Stimulated activated CD8-positive, alpha-beta memory T cell treated with anti-CD3 and anti-CD28 coated beads, Interleukin-4, amount 100 ng/mL, for 4 hours (primary cell): Measurements from ENCODE around the gene PPM1G.
"Not testable (repeated sequence)": the region's sequence is repeated elsewhere in the genome, so short reads cannot be mapped to it uniquely, and the experiment has no call there.

Experiments used
- DNase-seq, 2 donors: peaks; one replicate each; pipeline ENCODE4 v3.0.0-alpha.2; 2020; ENCODE audit warnings: low read depth in 2 of 2, low spot score in 1 of 2

PPM1G gene

DNA sequence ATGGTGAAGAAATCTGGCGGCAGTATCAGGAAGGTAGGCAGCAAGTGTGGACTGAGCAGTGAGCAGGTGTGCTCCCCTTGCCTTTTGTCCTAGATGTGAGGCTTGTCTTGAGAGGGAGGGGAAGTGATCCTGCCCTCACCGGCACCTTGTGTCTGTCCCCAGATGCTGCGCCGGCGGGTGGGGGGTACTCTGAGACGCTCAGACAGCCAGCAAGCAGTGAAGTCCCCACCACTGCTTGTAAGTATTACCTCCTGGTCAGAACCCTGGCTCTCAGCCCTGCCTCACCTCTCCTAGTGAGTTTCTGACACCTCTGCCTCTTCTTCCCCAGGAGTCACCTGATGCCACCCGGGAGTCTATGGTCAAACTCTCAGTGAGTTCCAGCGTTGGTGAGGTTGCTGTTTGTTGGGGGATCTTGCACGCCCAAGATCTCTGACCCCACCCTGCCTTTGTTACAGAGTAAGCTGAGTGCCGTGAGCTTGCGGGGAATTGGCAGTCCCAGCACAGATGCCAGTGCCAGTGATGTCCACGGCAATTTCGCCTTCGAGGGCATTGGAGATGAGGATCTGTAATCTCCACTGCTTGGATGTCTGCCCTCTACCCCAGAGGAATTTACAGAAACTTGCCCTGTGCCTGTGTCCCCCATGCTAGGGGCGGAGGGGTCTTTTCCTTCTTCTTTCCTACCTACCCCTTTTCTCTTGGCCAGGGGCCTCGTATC lies 33.1 kb downstream of the PPM1G start:
- DNase-seq = no peak

DNA sequence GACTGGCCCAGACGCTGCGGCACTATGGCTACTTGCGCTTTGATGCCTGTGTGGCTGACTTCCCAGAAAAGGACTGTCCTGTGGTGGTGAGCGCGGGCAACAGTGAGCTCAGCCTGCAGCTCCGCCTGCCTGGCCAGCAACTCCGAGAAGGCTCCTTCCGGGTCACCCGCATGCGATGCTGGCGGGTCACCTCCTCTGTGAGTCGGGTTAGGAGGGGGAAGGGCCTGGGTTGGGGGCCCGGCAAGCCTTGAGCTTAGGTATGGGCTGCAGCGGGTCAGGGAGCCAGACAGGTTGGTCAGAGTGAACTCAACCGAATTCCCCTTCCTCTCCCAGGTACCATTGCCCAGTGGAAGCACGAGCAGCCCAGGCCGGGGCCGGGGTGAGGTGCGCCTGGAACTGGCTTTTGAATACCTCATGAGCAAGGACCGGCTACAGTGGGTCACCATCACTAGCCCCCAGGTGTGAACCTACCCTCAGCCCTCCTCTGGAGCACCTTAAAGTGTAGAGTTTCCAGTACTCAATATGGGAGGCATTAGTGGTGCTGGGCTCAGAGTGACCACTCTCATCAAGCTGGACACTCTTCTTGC lies 33.8 kb downstream of the PPM1G start:
- no peak for DNase-seq

GRCh38 chr2:27373567-27373966 lies 35.8 kb downstream of the PPM1G start:
- no peak for DNase-seq

- no peak for DNase-seq
Measured at GRCh38 chr2:27372937-27373336, 36.5 kb downstream of the PPM1G start.

GRCh38 chr2:27370816-27371620 lies 38.4 kb downstream of the PPM1G start:
- no peak for DNase-seq

GRCh38 chr2:27370026-27370815 lies 39.2 kb downstream of the PPM1G start, which contains the start of the genes EIF2B4 and SNX17:
EIF2B4 (minus strand) TSS chr2:27370338; CDS start chr2:27370314, 24 bp downstream.
SNX17 (plus strand) TSS chr2:27370616; CDS start chr2:27370744, 128 bp downstream.
- DNase-seq = peak; percentile 96 to 100

GRCh38 chr2:27369471-27370025 lies 39.8 kb downstream of the PPM1G start:
- DNase-seq = no peak

- no peak for DNase-seq
Measured at GRCh38 chr2:27363933-27364332, 45.5 kb downstream of the PPM1G start.

DNA sequence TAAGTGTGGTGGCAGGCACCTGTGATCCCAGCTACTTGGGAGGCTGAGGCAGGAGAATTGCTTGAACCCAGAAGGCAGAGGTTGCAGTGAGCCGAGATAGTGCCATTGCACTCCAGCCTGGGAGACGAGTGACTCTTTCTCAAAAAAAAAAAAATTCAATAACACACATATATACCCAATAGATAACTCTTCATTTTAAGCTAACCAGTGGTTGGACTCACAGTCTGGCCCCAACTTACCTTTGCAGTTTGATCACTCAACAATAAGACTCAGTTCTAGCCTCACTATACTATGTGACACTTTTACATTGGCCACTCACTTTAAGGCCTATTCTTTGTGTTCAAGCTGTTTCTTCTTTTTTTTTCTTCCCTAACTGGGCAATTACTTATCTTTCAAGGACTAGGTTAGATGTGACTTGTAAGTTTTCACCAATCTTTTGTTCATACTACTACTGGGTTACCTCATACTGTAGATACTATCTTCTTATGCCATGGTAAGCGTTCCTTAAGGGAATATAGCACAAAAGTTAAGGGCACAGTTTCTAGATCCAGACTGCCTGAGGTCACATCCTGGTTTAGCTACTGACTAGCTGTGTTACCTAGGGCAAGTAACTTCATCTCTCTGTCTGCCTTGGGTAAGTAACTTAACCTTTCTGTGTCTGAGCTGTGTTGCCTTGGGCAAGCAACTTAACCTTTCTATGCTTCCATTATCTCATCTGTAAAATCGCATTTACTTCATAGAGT lies 46.5 kb downstream of the PPM1G start:
- DNase-seq = no peak

GRCh38 chr2:27356382-27357181 lies 52.8 kb downstream of the PPM1G start, which contains the start of gene GTF3C2:
GTF3C2 (minus strand) TSS chr2:27356764; CDS start chr2:27343554, 13,210 bp downstream.
- DNase-seq = peak; percentile 88 to 89

DNA sequence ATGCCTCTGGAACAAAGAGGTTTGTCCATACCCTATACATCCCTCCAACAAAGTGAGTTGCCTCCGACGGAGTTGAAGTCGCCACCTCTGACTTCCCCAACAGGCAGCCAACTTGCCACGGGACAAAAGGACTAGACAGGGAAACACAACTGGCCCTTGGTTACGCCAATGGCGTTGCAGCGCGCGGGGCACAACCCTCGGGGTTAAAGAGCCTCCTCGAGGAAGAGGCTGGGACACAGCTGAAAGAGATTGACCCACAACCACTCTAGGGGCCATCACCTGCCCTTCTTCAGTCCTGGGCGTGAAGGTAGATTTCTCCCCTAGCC lies 53.4 kb downstream of the PPM1G start:
- DNase-seq = no peak

DNA sequence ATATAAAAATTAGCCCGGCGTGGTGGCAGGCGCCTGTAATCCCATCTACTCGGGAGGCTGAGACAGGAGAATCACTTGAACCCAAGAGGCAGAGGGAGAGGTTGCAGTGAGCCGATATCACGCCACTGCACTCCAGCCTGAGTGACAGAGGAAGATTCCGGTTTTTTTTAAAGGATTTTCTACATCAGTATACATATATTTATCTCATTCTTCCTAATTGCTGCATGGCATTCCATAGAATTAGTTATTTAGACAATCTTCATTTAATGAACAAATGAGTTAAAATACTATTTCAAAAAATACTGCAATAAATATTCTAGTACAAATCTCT lies 54.8 kb downstream of the PPM1G start:
- no peak for DNase-seq

DNA sequence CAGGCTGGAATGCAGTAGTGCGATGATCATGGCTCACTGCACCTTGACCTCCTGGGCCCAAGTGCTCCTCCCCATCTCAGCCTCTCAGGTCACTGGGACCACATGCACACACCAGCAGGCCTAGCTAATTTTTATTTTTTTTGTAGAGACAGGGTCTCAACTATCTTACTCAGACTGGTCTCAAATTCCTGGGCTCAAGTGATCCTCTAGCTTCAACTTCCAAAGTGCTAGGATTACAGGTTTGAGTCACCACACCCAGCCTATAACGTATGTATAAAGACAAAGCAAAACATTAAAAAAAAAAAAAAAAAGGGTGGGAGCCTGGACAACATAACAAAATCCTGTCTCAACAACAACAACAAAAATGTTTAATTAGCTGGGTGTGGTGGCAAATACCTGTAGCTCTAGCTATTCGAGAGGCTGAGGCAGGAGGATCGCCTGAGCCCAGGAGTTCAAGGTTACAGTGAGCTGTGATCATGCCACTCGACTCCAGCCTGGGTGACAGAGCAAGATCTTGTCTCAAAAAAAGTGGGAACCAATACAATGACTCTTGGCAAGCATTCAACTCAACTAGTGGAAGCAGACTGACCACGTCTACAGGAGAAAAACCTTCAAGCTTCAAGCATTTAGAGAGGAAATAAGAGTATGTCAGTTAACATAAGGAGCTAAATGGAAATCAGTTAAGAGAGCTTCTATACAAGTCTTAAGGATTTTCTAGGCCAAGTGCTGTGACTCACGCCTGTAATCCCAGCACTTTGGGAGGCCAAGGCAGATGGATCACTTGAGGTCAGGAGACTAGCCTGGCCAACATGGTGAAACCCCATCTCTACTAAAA lies 55.4 kb downstream of the PPM1G start:
- DNase-seq = no peak

- DNase-seq = not testable (repeated sequence)
Measured at GRCh38 chr2:27353386-27353761, 56.0 kb downstream of the PPM1G start.

- no peak for DNase-seq
Measured at GRCh38 chr2:27351802-27352598, 57.4 kb downstream of the PPM1G start.

- no peak for DNase-seq
Measured at GRCh38 chr2:27350106-27350693, 59.2 kb downstream of the PPM1G start.

- no peak for DNase-seq
Measured at GRCh38 chr2:27347641-27348040, 61.8 kb downstream of the PPM1G start.
